Activated CD8-positive, alpha-beta T cell treated with anti-CD3 and anti-CD28 coated beads for 36 hours (primary cell): Measurements from ENCODE around the gene GNG11. TPM values are rescaled to one million over a fixed set of nuclear protein-coding genes. Genes with fewer than 3 reads are reported as not detected.

Experiments
- ATAC-seq: fragments of 200-7000 bp; cut with Tn5 transposase; one replicate; pipeline ENCODE4 v1.10.0; 2021; ENCODE audit warnings: mild to moderate bottlenecking, moderate library complexity
- CTCF ChIA-PET: fragments of 350-600 bp; sonication (Branson Sonifier 250); formaldehyde crosslinking; loops from one replicate; lab custom pipeline; 2021; ENCODE audit warnings: antibody characterized with exemption; lab: Charles Lee
- POLR2A ChIA-PET: fragments of 350-600 bp; sonication (Branson Sonifier 250); formaldehyde crosslinking; loops from one replicate; lab custom pipeline; 2021; ENCODE audit warnings: antibody characterized with exemption; lab: Charles Lee
- DNase-seq: peaks from one replicate; pipeline ENCODE4 v3.0.0-alpha.2; 2020
- H3K27ac Mint-ChIP-seq: one replicate; pipeline ENCODE4 v1.8.0; 2021; ENCODE audit warnings: mild to moderate bottlenecking, mixed read lengths
- H3K27me3 Mint-ChIP-seq: one replicate; pipeline ENCODE4 v1.8.0; 2021; ENCODE audit warnings: mixed read lengths
- H3K36me3 Mint-ChIP-seq: one replicate; pipeline ENCODE4 v1.8.0; 2021; ENCODE audit warnings: low read depth, mixed read lengths
- H3K4me1 Mint-ChIP-seq: one replicate; pipeline ENCODE4 v1.8.0; 2021; ENCODE audit warnings: low read depth, mixed read lengths
- H3K4me3 Mint-ChIP-seq: one replicate; pipeline ENCODE4 v1.8.0; 2021; ENCODE audit warnings: mild to moderate bottlenecking, moderate library complexity, mixed read lengths
- H3K9me3 Mint-ChIP-seq: one replicate; pipeline ENCODE4 v1.8.0; 2021; ENCODE audit warnings: mixed read lengths
- intact Hi-C: fragments of 100-400 bp; cut with micrococcal nuclease; formaldehyde crosslinking; loops from one replicate; pipeline ENCODE4 v1.10.0; 2022
- total RNA-seq, 2 experiments: library from RNA; stranded (reverse); gene quantifications; one replicate each; pipeline ENCODE4 v1.2.3, GENCODE V29; 2021
- TF ChIP-seq, protein P1 (sequence below): fragments of 200-600 bp; IDR thresholded peaks from one replicate; pipeline ENCODE4 v1.8.0; 2022; ENCODE audit warnings: antibody characterized with exemption, mild to moderate bottlenecking

The GNG11 gene
- total RNA-seq, 2 experiments from 2014 or later = not detected

DNA sequence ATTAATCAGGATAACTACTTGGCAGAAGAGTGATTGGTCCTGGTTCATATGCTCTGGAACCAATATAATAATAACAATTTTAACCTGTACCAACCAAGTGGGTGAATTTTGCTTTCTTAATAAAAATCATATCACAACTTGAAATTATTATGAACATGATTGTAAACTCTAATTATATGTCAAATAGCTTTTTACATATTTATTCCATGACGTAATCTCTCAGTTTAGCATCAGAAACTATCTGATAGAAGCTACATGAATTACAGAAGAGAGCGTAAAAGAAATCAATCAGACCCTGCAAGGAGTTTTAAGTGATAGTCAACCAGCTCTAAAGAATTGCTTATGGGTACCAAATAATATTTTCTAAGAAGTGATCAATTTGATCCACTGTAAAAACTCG, 10.1 kb downstream of the GNG11 start:
- DNase-seq = no peak
- H3K27me3 Mint-ChIP-seq = peaks cover 17% of the 10 kb centered on the region
- H3K36me3 Mint-ChIP-seq = no peaks in the 10 kb centered on the region
- no peaks in the 10 kb centered on the region for H3K4me1 Mint-ChIP-seq
- CTCF ChIA-PET = interaction anchor here (1.6 to 2.1 kb wide), 2 partner anchors 10 to 29 kb away, joined by 4 to 5 read pairs; partner anchors contain the start of gene GNG11
- H3K4me3 Mint-ChIP-seq = no peak overlapping the region
- H3K27ac Mint-ChIP-seq = no peak overlapping the region
- TF ChIP-seq, protein P1, sequence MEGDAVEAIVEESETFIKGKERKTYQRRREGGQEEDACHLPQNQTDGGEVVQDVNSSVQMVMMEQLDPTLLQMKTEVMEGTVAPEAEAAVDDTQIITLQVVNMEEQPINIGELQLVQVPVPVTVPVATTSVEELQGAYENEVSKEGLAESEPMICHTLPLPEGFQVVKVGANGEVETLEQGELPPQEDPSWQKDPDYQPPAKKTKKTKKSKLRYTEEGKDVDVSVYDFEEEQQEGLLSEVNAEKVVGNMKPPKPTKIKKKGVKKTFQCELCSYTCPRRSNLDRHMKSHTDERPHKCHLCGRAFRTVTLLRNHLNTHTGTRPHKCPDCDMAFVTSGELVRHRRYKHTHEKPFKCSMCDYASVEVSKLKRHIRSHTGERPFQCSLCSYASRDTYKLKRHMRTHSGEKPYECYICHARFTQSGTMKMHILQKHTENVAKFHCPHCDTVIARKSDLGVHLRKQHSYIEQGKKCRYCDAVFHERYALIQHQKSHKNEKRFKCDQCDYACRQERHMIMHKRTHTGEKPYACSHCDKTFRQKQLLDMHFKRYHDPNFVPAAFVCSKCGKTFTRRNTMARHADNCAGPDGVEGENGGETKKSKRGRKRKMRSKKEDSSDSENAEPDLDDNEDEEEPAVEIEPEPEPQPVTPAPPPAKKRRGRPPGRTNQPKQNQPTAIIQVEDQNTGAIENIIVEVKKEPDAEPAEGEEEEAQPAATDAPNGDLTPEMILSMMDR = no peak
- POLR2A ChIA-PET = interaction anchor here (0.7 kb wide), 1 partner anchor 14 kb away, joined by 3 read pairs; no protein-coding TSS in a partner anchor
- intact Hi-C loops = no loop called here
- H3K9me3 Mint-ChIP-seq = no peaks in the 10 kb centered on the region
- ATAC-seq = no peak

DNA sequence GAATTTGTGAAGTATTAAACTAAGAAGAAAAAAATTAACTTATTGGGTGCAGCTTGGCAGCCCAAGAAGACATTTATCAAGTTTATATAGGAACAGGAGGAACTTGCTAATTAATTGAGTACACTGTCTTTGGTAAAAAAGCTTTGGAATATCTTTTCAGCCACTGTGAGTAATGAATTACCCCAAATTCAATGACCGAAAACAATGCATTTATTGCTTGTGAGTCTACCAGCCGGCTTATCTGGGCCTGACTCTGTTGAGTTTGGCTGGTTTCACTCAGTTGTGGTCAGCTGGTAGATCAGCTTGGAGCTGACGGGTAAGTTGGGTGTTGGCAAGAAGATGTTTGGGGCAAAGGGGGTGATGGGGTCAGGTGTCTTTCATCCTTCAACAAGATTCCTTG, 11.6 kb downstream of the GNG11 start:
- no peak for ATAC-seq
- no peak overlapping the region for H3K27ac Mint-ChIP-seq
- H3K4me3 Mint-ChIP-seq = no peak overlapping the region
- ChIA-PET POLR2A (no interaction called here), CTCF (no interaction called here)
- intact Hi-C loops = no loop called here
- no peak for DNase-seq
- H3K36me3 Mint-ChIP-seq = no peaks in the 10 kb centered on the region
- no peaks in the 10 kb centered on the region for H3K9me3 Mint-ChIP-seq
- TF ChIP-seq, protein P1 = no peak
- no peaks in the 10 kb centered on the region for H3K4me1 Mint-ChIP-seq
- peaks cover 17% of the 10 kb centered on the region for H3K27me3 Mint-ChIP-seq

DNA sequence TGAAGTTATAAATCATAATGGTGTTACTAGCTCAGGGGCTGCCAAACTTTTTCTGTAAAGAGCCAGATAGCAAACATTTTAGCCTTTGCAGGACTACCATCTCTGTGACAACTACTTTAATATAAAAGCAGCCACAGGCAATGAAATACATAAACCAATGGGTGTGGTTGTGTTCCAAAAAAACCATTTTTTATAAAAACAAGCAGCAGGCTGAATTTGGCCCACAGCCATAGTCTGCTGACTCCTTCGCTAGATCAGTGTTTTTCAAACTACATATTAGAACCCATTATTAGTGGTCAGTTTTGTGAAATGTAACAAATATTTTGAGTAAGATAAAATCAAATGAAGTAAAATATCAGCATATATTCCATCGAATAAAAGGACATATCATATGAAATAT, 13.6 kb downstream of the GNG11 start:
- no peak overlapping the region for H3K4me3 Mint-ChIP-seq
- H3K4me1 Mint-ChIP-seq = no peaks in the 10 kb centered on the region
- CTCF ChIA-PET = no interaction called here
- DNase-seq = no peak
- no peak for ATAC-seq
- H3K27ac Mint-ChIP-seq = no peak overlapping the region
- TF ChIP-seq, protein P1 = no peak
- H3K27me3 Mint-ChIP-seq = peaks cover 12% of the 10 kb centered on the region
- H3K9me3 Mint-ChIP-seq = no peaks in the 10 kb centered on the region
- POLR2A ChIA-PET = no interaction called here
- intact Hi-C loops = no loop called here
- no peaks in the 10 kb centered on the region for H3K36me3 Mint-ChIP-seq

DNA sequence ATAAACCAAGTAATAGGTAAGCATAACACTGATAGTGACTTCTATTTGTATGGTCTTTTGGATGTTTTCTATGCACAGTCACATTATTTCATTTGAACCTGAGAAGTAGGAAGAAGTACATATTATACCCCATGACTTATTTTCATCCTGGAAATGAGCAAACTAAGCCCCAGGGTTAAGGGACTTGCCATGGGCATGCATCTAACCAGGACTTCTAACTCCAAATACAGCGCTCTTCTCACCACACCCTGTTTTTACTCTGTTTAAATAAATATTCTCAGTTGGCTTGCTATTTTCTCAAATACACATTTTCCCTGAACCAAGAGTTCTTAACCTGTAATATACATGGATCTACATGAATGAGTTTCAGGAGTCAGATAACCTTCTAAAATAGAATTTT, 16.3 kb downstream of the GNG11 start:
- H3K9me3 Mint-ChIP-seq = no peaks in the 10 kb centered on the region
- DNase-seq = no peak
- peaks cover 14% of the 10 kb centered on the region for H3K27me3 Mint-ChIP-seq
- H3K4me1 Mint-ChIP-seq = no peaks in the 10 kb centered on the region
- no peak overlapping the region for H3K4me3 Mint-ChIP-seq
- TF ChIP-seq, protein P1 = no peak
- ChIA-PET CTCF (no interaction called here), POLR2A (no interaction called here)
- no peak overlapping the region for H3K27ac Mint-ChIP-seq
- H3K36me3 Mint-ChIP-seq = no peaks in the 10 kb centered on the region
- intact Hi-C loops = no loop called here
- ATAC-seq = no peak

DNA sequence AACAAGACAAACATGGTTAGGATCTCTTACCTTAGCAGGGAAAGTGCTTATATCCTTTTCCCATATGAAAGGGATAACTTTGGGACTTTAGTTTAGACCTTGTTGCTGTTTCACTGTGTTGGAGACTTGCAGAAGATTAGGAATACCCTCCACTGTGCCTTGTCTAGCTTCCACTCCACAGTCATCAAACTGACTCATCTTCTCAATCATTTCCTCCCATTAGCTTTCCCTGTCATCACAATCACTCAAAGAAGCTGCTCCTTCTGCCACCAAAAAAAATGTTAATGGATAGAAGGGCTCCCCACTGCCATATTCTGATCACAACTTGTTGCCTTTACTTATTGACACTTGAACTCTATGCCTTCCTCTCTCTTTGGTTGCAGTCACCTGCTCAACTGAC, 16.8 kb downstream of the GNG11 start:
- Mint-ChIP-seq H3K9me3 (no peaks in the 10 kb centered on the region), H3K27ac (no peak overlapping the region), H3K4me3 (no peak overlapping the region), H3K27me3 (peaks cover 16% of the 10 kb centered on the region), H3K4me1 (no peaks in the 10 kb centered on the region), H3K36me3 (no peaks in the 10 kb centered on the region)
- ATAC-seq (no peak), DNase-seq (no peak)
- TF ChIP-seq, protein P1 = no peak
- CTCF ChIA-PET = no interaction called here
- POLR2A ChIA-PET = no interaction called here
- intact Hi-C loops = no loop called here
